HG02884 (cell line): ENCODE data around the gene AQP6.

Source experiments
- ATAC-seq: cut with Tn5 transposase; IDR thresholded peaks from one replicate; pipeline ENCODE4 v1.9.1; 2021; ENCODE audit warnings: mild to moderate bottlenecking, moderate library complexity; ENCODE audit not compliant: unreplicated experiment

The AQP6 gene

GRCh38 chr12:49955899-49956662 lies 16.7 kb upstream of the AQP6 start:
- ATAC-seq = no peak

- no peak for ATAC-seq
Observed at GRCh38 chr12:49956663-49957569, 15.8 kb upstream of the AQP6 start.

GRCh38 chr12:49957570-49957967 lies 15.2 kb upstream of the AQP6 start:
- no peak for ATAC-seq

GRCh38 chr12:49959685-49960473 lies 12.9 kb upstream of the AQP6 start:
- ATAC-seq = no peak

GRCh38 chr12:49960474-49961110 lies 12.2 kb upstream of the AQP6 start:
- no peak for ATAC-seq

- no peak for ATAC-seq
Observed at GRCh38 chr12:49961111-49961922, 11.4 kb upstream of the AQP6 start, which contains the start of gene AQP5. Gene AQP5, plus strand, starts transcription at chr12:49961872. Its CDS starts 146 bp downstream, at chr12:49962018.

GRCh38 chr12:49961993-49962764 lies 10.6 kb upstream of the AQP6 start:
- ATAC-seq = no peak

- ATAC-seq = no peak
Observed at GRCh38 chr12:49962861-49963765, 9.6 kb upstream of the AQP6 start.

- ATAC-seq = no peak
Observed at GRCh38 chr12:49963976-49964815, 8.6 kb upstream of the AQP6 start.

- no peak for ATAC-seq
Observed at GRCh38 chr12:49964849-49965624, 7.7 kb upstream of the AQP6 start.

- ATAC-seq = no peak
Observed at GRCh38 chr12:49965836-49966235, 6.9 kb upstream of the AQP6 start.

GRCh38 chr12:49966511-49967041 lies 6.2 kb upstream of the AQP6 start:
- ATAC-seq = no peak

GRCh38 chr12:49967042-49967776 lies 5.5 kb upstream of the AQP6 start:
- peak; percentile 50 for ATAC-seq

- no peak for ATAC-seq
Observed at GRCh38 chr12:49967777-49968250, 4.9 kb upstream of the AQP6 start.

GRCh38 chr12:49968471-49968870 lies 4.3 kb upstream of the AQP6 start:
- ATAC-seq = no peak
